H54 (cell line): ENCODE data around the gene GAL.

Experiments
- DNase-seq: peaks from one replicate; pipeline ENCODE4 v3.0.0; 2011; ENCODE audit warnings: low spot score, mixed read lengths; ENCODE audit not compliant: insufficient read length
- FAIRE-seq: peaks from 3 replicates; lab custom pipeline; 2011; peaks lifted over from hg19 to GRCh38; lab: Jason Lieb, UNC
- POLR2A ChIP-seq: IDR thresholded peaks from 2 replicates; pipeline ENCODE4 v1.6.1; 2011; ENCODE audit warnings: low read depth, mild to moderate bottlenecking, low read length

GAL gene

DNA sequence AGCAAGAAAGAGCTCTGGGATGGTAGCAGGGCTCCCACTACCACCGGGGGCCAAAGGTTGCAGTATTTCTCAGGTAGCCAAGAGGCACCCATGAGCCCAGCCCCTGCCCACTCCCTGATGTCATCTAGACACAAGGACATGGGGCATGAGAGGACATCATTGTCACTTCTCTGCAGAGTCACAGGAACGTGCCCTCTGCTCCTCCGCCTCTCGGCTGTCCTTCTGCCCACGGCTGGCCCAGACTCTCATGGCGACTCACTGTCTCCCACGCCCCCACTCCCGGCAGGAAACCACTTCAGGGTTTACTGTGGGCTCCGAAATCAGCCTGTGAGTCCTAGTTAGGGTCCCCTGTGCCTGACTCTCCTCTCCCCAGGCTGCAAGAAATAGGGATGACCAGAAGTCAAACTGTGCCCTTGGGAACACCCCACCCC lies 1.8 kb upstream of the GAL start:
- FAIRE-seq (no peak), DNase-seq (no peak)
- TF ChIP-seq POLR2A, result no peak

DNA sequence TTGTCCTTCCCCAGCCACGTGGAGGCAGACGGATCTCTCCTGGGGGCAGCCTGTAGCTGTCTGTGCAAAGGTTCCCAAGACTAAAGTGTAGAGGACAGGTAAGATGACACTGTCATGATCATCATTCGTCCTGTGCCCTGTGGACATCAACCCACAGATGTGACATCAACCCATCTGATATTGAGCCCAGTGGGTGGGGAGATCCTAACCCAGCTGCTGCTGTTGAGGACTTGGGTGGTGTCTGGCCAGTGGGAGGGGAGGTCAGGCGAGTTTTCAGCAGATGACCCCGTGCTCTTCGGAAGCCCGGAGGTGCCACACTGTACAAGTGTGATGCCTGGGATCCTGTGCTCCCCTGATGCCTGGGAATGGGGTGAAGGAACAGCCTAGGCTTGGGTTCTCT lies 1.2 kb upstream of the GAL start:
- no peak for TF ChIP-seq POLR2A
- FAIRE-seq, result no peak
- DNase-seq, result no peak

DNA sequence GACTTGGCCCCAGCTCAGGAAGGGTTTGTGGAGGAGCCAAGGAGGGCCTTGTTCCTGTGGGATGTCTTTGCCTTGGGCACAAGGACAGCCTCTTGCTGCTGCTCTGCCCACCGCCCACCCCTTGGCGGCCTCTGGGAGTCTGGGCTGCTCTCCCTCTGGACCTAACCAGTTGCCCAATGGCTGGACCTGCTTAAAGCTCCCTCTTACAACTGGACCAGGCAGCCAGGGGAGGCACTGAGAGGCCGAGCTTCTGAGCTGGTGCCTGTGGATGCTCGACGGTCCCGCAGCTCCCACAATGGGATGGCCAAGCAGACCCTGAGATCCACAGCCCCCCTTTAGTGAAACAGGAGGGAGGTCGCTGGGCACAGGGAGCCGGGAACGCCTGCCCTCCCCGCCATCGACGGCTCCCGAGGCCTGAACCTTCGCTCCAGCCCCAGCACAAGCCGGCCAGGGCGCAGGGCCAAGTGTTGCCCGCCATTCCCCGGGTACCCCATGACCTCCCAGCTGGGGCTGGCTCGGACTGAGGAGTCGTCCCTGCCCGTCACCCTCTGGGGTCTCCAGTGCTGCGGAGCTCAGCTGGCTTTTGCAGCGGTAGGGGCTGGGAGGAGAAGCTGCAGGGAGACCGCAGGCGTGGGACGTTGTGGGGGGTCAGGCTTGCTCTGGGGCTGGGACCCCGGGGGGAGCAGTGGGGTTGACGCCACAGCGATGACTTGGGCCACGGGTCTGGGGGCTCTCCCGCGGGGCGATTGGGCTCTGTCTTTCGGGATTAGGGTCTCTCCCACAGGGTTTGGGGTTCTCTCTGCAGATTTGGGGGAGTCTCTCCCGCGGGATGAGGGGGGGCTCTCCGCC lies 584 bp upstream of the GAL start:
- FAIRE-seq (no peak), DNase-seq (no peak)
- TF ChIP-seq POLR2A, result no peak

DNA sequence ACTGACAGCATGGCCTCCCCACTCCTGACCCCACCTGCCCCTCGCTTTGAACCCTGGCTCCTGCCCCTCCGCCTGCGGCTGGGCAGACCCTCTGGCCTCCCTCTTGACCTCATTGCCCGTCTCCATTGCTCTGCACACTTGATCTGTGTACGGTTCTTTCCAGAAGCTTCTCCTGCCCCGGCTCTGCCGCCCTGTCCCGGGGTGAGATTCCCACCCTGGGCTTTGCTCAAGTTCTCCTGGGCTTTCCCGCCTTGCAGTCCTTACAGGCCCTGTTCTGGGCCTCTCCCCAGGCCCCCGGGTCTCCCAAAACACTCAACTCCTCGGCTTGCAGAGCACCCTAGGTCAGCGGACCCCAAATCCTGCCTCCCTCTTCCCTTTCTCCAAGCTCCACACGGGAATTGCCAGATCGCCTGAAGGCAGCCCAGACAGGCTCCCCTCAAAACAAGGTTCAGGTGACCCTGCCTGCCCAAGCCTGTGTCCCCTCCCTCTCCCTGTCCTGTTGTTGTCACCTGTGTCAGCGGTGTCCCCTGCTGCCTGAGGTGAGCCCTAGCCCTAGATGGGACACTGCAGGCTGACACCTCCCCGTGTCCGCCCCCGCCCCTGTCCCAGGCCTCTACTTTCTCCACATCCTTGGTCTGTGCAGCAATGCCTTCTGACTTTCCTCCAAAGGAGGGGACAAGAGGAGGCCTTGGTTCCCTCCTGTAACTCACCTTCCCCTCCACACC lies 1.5 kb downstream of the GAL start:
- FAIRE-seq (no peak), DNase-seq (no peak)
- TF ChIP-seq POLR2A, result no peak

DNA sequence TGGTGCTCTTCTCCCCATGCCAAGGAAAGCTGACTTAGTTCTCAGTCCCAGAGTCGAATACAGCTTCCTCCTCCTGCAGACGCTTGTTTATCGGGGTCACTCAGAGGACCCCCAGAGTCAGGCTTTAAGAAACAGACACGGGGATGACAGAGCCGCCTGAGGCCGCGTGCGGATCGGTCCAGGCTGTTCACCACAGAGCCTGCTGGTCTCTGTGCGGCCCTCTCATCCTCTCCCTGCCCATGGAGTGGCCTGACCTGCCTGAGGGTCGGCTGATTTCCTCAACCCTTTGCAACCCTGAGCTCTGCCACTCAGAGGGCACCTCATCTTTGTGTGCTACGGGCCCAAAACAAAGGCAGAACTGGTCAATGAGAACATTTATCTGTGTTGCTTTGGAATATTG lies 2.1 kb downstream of the GAL start:
- DNase-seq, result no peak
- FAIRE-seq, result no peak
- no peak for TF ChIP-seq POLR2A

DNA sequence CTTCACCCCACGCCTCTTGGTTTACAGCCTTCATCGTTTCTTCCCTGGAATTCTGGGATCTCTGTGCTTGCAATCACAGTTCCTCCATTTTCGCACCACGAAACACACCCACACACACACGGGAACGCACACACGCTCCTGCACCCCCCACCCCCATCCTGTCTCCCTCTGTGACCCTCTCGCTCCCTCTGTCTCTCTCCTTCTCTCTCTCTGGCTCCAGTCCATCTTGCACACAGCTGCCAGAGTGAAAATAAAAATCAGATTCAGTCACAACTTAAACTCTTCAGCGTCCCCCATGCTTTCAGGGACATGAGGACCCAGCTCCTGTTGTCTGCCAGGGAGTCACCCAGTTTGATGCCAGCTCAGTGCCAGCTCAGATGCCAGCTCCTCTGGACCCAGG lies 3.0 kb downstream of the GAL start:
- no peak for TF ChIP-seq POLR2A
- no peak for DNase-seq
- FAIRE-seq, result no peak

DNA sequence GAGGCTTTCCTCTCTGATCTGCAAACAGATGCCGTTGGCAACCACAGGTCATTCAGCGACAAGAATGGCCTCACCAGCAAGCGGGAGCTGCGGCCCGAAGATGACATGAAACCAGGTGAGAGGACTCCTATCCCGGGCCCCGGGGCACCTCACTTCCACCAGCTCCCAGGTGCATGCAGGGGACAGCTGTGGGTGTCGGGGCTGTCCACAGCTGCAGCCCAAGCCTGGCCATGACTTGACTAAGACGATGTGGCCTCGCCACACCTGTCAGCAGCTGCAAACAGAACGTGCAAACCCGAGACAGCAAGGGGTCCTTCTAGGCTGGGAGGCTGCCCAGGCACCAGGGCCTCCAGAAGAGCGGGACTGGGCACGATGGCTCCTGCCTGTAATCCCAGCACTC lies 3.6 kb downstream of the GAL start:
- no peak for FAIRE-seq
- DNase-seq, result no peak
- TF ChIP-seq POLR2A, result no peak

DNA sequence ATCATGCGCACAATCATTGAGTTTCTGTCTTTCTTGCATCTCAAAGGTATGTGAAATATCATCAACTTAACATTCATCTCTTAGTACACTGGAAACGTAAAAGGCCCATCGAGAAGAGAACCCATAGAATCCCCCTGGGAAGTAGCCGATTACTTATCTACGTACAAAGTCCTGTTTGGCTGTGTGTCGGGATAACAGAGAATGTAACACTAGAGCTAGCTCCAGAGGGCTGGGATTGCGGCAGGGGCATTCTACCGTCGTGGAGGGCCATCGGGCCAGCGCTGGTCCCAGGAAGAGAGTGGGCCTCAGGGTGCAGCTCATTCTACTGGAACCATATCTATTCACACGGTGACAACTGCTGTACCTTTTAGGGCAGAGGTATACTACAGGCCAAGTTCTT lies 4.5 kb downstream of the GAL start:
- DNase-seq, result no peak
- no peak for TF ChIP-seq POLR2A
- no peak for FAIRE-seq

DNA sequence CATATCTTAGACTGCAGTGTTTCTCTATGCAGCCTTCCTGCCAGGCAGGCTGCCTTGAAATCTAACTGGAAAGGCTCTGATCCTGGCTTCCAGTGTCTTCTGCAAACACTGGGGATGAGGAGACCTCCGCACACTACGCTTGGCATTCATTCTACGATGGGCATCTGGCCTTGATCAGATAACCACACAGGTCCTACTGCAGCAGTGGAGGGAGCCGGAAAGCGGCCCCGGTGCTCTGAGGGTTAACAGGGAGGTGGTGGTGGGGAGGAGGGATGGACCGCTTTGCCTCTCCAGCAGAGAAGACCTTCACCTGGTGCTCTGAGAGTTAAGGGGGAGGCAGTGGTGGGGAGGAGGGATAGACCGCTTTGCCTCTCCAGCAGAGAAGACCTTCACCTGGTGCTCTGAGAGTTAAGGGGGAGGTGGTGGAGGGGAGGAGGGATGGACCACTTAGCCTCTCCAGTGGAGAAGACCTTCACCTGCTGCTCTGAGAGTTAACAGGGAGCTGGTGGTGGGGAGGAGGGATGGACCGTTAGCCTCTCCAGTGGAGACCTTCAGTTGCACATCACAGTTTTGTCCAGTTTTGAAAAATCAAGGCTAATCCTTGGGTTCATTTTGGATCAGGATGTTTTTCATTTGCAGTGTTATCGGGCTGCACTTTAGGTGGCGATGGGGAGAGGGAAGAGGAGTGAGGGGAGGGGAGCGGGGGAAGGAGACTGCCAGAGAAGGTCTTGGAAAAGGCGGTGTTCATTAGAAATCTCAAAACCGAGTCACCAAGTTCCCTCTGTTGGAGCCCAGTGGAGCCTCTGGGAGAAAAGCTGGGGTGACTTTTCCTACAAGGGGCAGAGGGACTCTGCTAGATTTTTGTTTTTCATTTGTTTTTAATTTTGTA lies 5.6 kb downstream of the GAL start:
- no peak for FAIRE-seq
- no peak for TF ChIP-seq POLR2A
- no peak for DNase-seq

DNA sequence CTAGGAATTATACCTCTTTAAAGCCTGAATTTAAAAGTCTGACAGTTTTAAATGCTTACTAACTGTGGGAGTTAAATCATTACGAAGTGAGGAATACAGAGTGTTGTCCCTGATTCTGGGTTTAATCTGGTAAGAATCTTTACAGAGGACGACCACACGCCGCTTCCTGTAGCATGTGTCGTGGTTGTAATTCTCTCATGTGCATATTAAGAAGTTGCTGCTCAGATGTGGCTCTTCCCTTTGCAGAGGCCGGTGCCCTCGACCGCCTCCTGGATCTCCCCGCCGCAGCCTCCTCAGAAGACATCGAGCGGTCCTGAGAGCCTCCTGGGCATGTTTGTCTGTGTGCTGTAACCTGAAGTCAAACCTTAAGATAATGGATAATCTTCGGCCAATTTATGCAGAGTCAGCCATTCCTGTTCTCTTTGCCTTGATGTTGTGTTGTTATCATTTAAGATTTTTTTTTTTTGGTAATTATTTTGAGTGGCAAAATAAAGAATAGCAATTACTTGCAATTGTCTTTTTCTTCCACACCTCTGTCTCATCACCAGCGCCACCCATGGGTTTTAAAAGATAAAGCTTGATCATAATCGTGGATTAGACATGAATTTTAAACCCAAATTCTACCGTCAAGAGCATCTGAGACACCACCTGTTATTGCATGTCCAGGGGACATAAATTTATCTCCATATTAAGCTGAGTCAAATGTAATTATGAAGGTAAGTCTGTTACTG lies 6.5 kb downstream of the GAL start:
- no peak for DNase-seq
- TF ChIP-seq POLR2A, result no peak
- no peak for FAIRE-seq

DNA sequence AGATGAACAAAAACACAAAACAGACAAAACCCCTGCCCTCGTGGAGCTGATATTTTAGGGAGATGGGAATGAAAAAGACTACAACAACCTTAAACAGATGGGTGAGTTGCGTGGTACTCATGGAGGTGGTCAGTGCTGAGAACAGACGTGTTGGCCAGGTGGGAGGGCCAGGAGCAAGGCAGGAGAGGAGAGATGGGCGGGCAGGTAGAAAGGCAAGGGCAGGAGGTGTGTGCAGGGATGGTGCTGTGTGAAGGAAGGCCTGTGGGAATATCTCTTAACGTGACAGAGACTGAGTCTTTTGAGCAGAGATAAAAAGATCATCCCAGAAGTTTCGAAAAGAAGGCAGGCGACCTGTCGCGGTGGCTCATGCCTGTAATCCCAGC lies 7.0 kb downstream of the GAL start:
- no peak for FAIRE-seq
- DNase-seq, result no peak
- TF ChIP-seq POLR2A, result no peak

DNA sequence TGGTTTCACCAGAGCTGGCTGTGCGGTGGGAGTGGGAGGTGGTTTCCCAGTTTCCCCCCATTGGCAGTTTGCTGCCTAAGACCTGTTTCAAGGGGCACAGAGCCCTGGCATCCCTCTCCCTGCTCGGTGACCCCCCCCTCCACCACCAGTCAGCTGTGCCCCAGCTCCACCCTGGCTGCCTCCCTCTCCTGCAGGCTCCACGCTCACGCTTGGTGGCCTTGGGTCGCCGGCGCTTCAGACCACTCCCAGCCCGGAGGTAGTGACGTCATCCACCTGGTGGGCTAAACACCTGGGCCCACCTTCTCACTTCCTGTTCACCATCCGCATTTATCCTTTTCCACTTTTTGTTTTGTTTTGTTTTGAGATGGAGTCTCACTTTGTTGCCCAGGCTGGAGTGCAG lies 7.8 kb downstream of the GAL start:
- no peak for FAIRE-seq
- no peak for TF ChIP-seq POLR2A
- no peak for DNase-seq

DNA sequence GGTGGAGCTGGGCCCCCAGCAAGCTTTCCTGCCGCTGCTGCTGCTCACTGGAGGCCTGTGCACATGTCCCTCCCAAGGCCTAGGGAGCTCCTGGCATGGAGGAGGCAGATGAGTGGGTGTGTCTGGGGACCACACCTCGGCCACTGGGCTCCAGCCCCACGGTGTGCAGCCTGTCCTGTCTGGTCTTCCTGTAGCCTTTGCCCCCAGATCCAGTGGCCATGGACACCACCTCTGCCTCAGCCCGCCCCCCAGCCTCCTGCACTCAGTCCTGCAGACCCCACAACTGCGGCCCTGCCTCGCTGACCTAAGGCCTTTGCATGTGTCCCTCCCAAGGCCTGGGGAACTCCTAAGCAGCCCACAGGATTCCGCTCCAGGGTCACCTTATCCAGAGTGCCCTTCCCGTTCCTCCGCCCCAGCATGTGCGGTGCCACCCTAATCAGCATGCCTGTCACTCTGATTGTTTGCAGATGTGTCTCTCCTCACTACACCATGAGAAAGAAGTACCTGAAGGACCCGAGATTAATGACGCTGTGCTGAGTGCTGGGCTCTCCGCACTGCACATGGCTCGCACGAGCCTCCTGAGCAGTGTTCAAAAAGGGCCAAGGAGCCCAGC lies 8.6 kb downstream of the GAL start:
- DNase-seq (no peak), FAIRE-seq (no peak)
- TF ChIP-seq POLR2A, result no peak

DNA sequence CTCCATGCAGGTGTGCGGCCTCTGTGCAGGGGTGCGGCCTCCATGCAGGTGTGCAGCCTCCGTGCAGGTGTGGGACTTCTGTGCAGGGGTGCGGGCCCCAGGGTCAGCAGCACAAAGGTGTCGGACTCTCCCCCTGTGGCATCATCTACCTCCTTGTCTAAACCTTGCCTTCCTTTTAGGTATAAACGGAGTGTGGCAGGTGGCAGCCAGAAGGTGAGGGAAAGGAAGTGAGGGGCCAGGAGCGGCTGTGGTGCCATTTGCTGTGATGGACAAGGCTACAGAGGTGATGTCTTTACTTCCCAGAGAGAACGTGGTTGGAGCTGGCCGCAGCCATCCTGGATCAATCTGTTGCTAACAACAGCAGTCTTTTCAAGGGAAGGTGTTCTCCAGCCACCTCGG lies 9.1 kb downstream of the GAL start:
- FAIRE-seq, result no peak
- no peak for TF ChIP-seq POLR2A
- no peak for DNase-seq
